Measurements from ENCODE around the gene COA5.

DNA sequence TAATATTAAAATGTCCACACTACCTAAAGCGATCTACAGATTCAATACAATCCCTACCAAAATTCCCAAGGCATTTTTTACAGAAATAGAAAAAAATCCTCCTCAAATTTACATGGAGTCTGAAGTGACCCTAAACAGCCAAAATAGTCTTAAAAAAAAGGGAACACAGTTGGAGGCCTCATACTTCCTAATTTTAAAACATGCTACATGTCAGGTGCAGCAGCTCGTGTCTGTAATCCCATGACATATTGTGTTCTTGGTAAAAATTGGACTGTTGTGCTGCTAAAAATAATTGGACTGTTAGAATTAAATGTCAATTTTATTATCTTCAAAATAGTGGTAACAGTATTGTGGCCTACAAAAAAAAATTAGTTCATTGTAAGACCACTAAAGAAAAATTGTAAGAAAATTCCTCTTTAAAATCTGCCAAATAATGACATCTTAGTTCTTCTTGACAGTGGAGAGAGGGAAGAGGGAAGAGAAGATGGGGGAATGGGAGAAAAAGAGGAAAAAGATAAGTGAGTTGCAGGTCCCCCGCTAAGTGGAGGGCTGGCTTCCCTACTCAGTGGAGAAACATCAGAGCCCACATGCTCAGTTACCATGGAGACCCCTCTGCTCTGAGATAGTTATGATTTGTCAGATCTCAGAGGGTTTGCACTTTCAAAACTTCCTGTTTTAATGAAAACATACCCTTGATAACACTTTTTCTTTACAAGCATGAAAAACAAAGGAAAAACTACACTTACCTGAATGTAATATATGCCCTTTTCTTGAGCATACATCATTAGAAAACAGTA lies 46.6 kb upstream of the COA5 start:
- TF ChIP-seq, protein P1, sequence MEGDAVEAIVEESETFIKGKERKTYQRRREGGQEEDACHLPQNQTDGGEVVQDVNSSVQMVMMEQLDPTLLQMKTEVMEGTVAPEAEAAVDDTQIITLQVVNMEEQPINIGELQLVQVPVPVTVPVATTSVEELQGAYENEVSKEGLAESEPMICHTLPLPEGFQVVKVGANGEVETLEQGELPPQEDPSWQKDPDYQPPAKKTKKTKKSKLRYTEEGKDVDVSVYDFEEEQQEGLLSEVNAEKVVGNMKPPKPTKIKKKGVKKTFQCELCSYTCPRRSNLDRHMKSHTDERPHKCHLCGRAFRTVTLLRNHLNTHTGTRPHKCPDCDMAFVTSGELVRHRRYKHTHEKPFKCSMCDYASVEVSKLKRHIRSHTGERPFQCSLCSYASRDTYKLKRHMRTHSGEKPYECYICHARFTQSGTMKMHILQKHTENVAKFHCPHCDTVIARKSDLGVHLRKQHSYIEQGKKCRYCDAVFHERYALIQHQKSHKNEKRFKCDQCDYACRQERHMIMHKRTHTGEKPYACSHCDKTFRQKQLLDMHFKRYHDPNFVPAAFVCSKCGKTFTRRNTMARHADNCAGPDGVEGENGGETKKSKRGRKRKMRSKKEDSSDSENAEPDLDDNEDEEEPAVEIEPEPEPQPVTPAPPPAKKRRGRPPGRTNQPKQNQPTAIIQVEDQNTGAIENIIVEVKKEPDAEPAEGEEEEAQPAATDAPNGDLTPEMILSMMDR (IDR thresholded peaks at IDR 0.05): no peak
- no peak for TF ChIP-seq EZH2 (IDR thresholded peaks at IDR 0.05)

All from neural progenitor cell (in vitro differentiated cells).